ENCODE results near the gene EFNA5.

The EFNA5 gene

DNA sequence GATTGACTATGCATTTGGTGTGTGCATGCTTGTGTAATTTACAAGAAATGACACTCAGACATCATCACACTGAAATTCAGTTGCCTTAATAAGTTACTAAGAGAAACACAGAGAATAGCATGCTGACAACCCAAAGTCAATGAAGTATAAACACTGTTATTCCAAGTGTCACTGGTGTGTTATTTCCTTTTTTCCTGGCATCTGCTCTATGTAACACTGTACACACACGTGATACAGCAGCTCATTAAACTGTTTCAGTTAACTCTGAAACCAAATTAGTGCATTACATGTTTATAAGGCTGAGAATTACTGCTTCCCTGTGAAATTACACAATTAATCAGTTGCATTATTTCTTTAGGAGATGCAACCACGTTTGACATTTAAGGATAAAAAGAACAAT lies 252.7 kb downstream of the EFNA5 start:
- DNase-seq = no peak

DNA sequence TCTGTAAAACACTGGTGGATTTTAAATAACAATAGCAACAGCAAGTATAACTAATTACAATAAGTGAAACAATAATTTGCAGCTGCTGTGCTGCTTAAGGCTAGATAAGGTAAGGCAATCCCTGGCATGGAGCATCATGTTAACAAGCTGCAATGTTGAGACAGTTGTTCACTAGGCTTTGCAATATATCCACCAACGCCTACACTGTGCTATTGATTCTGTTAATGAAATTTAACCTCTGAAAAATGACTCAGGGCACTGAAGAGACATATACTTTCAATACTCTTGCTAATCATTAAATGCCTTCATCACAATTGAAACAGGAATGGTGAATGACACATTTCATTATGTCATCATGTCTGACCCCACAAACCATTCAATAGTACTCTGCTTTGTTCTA lies 255.0 kb downstream of the EFNA5 start:
- DNase-seq = no peak

DNA sequence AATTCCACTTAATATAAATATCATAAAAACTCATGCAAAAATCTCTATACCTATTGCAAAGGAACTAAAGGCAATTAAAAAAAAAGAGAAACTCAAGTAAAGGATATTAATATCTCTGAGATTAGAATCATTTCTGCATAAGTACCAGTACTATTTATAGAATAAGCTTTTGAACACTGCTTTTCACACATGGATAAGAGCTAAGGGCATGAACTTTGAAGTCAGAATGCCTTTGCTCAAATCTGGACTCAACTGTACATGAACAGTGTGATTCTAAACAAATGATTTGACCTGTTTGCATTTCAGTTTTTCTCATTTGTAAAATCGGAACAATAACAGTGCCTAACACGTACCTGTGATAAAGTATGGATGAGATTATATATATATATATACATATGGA lies 255.9 kb downstream of the EFNA5 start:
- no peak for DNase-seq

DNA sequence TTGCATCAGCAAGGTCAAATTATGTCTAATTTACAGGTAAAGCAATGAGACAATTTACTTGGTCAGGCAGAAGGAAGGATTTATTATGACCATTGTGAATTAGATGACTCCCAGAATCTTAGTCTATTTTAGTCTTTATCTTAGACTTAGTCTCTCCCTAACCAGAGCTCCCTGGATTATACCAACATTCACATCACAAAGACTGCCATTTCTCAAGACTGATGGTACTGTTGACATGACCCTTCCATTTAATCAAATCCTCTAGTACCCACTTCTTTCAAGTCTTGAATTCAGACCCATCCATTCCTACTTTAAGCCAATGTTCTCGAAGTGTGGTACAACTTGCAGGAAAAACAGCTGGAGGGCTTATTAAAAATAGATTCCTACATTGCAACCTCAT lies 257.0 kb downstream of the EFNA5 start:
- DNase-seq = no peak

DNA sequence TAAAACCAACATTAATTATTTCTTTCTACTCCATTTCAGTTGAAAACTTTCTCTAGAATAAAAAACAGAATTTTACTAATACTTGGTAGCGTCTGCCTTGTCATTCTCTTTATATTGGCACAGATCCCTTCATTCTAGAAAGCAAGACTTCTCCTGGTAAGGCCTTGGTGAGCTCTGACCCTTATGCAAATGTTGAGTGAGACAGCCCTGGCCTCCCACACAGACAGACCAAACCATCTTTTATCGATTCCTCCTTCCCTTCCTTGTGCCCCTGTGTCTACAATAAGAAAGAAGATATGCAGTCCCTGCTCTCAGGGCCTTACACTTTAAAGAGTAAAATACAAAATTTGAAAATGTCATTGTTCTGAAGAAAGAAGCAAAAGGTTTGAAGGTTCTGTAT lies 262.2 kb downstream of the EFNA5 start:
- DNase-seq = no peak

DNA sequence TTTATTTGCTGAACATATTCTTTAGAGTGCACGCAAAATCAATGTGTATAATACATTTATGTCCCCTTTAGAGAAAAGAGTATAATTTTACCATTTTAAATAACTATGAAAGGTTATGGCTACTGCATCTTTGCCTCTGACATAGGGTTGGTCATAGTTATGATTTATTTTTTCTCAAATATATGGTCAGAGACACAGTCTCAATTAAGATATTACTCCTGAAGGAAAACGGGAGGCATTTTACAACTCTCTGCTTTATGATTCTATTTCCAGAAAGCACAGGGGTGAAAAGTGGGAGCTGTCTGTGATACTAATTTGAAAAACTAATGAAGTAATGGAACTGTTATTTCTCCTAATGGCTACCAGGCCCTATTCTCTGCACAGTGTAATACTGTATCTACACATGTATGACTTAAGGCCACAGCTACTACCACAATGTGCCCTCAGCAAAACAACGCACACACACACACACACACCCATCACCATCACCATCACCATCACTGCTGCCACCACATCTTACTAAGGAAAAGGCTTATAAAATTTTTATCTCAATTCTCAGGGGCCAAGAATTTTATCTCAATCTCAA lies 262.9 kb downstream of the EFNA5 start:
- DNase-seq = no peak

DNA sequence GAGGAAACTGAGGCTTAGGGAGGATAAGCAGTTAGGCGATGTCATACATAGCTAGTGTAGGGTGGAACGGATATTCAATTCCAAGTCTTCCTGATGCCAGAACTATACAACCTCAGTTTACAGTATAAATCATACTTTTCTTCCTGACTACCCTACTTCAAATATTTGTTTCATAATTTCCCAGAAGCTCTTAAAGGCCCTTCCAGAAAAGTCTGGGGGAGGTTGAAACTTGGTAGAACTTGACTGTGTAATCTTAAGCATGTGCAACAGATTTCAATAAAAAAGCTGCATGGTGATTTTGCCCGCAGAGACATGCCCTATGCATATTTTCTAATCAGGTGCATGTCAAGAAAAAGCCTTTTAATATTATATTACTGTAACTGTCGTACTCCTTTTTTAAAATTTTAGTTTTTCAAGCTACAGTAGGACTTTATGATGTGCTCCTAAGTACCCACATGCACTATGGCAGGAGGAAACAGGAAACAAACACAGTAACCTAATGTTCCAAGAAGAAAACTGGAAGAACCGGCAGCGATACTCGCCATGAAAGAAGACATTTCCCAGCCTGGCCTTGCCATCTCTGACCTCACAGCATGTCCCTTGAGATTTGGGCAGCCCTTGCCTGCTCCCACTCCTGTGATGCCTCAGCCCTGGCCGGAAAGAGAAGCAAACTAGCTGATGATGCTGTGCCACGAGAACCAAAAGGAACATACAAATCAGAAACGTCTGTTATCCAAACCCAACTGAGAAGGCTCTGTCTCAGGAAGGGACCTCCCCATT lies 266.0 kb downstream of the EFNA5 start:
- DNase-seq = no peak

DNA sequence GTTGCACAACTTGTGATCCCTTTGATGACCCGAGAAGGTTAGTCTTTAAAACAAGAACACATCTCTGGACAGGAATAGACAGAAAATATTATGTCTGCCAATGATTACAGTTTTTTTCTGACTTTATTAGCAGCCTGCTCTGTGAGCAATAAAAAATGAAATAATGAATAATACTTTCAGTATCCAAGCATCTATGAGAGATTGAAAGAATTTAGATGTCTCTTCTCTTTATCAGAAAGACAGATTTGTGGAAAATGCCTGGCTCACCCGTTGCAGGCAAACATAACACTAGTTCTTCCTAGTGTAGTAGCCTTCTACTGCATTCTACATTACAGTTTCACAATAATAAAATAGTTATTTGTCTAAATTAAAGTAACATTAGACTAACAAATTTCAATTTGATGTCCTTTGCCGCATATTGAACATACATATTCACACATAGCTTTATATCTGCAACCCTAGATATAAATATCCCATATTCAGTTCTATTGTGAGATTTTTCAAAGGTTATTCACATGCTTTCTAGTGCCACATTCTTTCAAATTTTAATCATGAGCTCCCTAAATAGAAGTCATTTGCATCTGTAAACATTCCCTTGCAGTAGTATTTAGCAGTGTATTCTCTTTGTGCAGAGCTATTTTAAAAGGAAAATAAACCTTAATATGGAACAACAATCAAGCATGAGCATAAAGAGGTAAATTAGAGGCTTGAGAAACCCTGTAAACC lies 267.3 kb downstream of the EFNA5 start:
- DNase-seq = no peak

DNA sequence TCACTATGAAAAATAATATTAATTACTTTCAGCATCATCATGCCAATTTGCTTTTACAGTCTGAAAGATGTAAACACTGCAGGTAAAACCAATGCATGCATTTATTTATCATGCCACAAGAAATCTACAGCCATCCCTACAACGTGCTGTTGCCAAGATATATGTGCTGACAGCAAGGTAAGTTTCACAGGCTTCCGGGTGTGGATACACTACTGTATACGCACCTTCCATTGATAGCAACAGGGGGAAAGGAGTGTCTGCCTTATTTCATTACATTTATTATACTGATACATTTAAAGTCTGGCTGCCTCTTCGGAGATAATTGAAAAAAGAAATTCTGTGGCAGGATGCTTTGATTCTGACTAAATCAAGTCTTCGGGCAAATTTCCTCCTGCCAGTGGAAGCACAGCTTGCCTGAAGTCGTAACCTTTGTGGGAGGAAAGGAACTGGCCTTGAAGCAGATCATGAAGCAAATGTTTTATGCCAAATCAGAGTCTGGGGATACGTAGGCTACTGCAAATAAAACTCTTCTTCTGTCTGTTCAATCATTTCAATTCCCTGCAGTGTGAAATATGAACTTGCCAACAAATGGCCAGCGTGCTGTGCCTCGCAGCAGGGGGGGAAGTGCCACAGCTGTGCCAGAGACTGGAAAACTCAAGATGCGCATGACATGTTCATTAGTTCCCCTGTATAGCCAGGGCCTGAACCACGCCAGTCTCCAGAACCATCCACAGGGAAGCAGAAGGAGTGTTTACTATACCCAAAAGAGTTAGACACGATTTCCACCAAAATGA lies 268.1 kb downstream of the EFNA5 start:
- peak; percentile 90 for DNase-seq

DNA sequence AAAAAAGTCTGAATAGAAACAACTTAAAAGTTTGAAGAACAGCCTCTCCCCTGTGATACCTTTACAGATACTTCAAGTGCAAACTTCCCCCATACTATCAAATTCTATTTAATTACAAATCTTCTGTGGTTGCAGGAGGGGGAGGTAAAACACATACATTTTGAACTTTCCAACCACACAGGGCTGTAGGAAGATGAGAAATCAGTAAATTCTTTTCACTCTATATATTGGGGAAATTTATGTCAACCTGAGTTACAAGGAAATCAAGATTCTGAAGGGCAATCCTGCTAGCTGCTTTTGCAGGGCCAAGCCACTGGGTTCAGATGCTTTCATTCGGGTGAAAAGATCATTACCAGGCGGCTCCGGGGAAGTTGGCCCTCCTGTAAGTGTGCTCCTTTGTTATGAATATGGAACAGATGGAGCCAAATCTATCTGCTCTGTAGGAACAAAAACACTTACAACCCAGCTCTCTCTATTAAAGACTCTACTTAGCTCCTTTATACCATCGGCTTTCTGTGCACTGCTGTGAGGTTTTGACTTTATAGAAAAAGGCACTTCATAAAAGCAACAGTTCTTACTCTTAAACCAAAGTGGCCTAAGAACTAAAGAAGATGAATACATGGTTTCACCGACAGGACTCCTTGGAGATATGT lies 269.1 kb downstream of the EFNA5 start:
- peak; percentile 69 for DNase-seq

DNA sequence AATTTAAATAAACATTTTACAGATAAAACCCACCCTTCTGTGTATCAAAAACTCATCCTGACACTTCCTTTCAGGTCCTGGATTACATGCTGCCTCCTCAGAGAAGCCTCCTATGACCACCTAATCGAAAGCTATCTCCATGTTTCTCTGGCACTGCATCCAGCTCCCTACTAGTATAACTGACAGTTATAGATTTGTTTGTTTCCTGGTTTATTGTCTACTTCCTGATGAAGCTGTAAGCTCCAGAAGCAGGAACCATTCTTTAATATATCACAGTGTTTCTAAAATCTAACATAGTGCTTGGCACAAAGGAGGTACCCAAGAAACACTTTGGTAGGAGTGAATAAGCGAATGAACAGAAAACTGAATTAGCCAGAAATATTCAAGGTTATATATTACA lies 270.4 kb downstream of the EFNA5 start:
- DNase-seq = no peak

DNA sequence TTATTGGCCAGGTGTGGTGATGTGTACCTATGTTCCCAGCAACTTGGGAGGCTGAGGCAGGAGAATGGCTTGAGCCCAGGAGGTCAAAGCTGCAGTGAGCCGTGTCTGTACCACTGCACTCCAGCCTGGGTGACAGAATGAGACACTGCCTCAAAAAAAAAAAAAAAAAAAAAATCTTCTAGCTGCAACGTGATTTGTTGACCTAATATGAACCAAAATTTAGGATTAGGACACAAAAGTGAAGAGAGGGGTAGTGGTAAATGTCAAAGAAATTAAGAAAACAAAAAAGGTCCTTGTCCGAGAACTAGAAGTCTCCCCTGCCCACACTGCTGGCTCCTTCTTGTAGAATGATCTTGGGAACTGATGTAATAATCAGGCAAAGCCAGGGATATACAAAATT lies 272.0 kb downstream of the EFNA5 start:
- no peak for DNase-seq

DNA sequence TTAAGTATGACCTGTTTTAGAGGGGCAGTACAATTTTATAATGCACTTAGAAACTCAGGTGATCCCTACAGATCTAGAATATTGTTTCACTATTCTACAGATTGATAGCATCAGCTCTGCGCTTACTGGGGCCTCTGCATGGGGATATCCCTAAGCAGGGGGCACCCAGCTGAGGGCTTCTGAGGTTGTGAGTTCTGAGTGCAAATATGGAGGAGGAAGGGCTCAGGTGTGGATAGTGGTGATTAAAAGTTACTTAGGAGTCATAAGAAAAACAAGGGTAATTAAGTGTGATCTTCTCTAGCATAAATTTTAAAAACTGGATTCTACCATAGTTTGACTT lies 274.4 kb downstream of the EFNA5 start:
- no peak for DNase-seq

DNA sequence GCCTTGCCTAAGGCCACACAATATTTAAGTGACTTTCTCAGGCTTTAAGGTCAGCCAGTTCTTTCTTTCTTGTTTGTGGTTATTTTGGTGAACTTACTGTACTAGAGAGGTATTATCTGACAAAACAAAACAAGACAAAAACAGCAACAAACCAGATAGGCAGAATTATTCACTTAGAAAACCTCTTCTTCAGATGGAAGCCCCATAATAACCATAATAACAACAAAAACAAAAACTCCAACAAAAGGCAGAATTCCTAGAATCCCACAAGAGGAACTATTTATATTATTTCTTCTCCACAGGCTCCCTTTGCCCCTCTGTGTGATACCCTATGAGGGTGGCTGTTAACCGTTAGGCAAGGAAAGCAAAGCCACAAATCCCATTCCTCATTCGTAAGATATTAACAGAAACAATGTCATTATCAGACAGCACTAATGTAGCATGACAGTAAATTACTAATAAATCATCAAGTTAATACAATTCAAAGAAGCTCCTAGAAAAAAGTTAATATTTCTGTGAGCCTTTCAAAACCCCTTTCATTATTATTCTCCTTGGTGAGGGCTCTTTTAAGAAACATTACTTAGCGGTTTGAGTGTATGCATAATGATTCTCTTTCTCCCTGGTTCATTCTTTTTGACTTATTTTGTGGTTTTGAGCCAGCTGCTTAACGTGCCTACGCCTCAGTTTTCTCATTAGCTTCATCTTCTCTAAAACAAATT lies 274.9 kb downstream of the EFNA5 start:
- DNase-seq = no peak

DNA sequence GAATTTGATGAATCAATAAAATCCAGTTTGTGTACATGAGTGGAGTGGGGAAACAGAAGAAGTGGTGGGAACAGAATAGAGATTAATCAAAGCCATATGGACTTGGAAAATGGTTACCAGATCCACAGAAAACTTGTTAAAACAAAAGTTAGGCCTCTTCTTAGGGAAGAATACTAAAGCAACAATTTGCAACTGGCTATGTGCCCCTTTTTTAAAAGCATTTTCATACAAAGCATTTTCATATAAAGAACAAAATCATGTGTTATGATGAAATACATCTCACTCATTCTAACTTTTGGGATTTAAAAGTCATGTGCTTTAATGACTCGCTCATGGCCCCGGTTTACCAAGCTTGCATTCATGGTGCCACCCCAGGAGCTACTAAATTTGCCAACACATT lies 276.9 kb downstream of the EFNA5 start:
- DNase-seq = no peak

DNA sequence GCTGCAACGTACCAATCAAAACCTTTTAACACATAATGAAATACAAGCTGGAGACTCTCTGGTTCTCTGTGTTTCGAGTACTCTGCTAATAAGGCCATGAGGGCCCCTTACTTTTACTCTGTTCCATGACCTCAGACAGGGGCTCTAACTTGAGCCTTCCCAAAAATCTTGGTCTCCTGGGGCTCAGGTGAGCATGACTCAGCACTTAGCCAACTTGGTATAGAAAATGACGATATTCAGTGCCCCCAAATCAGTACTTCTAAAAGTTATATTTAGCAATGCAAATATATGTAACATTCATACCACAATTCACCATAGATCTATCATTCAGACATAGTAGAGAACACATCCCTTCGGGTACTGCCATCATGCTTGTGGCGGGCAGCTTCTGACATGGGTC lies 278.9 kb downstream of the EFNA5 start:
- no peak for DNase-seq

DNA sequence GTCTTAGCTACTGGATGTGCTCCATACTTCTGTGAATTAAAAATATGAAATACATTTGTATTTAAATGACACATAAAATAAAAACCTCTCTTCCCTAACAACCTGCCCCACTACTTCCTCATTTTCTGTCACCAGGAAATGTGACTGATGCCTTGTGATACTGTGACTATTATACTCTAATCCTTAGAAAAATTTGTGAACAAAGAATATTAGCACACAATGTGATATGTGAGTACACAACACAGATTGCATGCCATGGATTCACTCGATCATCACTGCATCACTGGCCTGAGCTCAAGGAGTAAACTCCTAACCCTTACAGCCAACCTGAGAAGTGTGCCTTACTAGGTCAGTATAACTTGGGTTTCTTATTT lies 281.0 kb downstream of the EFNA5 start:
- DNase-seq = no peak

DNA sequence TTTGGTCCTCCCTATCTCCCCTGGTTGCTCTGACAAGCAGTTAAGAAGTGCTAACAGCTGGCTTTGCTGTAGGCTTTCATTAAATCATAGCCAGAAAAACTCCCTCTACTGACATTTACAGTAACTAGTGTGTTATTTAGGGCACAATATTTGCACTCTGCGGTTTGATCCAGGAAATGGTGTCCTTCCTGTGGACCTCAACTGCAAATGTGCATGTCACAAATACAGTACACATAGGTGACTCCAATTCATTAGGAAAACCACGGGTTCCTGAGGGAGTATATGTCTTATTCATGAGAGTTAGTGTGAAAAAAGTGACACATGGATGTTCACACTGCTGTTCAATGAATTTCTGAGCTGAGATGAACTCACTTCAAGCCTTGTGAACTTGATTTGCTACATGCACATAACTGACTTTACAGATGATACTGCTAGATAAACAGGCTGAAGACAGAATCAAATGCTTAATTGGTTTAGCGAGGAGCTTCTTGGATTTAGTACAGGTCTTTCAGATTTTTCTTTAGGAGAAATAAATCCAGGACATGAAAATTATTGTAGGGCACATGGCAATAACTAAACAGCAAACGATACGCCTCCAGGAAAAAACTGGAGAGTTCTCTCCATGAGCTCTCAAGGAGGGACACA lies 281.5 kb downstream of the EFNA5 start:
- DNase-seq = no peak

DNA sequence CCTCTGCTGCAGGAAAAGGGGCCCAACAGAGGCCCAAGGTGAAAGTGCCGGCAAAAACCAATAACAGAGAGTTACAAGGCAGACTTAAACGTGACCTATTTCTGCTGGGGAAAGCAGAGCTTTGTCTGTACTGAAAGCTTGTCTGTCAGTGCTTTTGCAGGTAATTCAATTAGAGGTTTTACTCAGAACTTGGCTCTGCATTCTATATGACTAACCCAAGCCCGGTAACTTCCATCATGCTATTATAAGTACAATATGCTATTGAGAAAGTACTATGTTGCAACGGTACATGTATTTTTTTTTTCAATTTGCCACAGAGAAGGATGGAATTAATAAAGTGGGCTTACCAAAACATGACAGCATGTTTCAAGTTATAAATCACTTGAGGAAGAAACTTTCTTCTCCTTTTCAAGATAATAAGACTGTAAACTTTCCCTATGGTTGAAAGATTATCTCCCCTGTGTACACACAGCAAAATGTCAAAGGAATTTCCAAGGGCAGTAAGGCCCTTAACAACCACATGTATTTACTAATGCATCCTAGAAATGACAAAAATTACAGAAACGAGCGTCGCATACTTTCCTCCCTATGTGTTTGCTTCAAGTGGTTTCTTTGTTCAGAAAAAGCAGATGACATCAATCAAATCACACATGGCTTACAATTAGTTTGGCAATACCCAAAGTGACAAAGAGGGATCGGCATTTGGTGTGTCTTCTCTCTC lies 282.4 kb downstream of the EFNA5 start:
- DNase-seq = no peak

DNA sequence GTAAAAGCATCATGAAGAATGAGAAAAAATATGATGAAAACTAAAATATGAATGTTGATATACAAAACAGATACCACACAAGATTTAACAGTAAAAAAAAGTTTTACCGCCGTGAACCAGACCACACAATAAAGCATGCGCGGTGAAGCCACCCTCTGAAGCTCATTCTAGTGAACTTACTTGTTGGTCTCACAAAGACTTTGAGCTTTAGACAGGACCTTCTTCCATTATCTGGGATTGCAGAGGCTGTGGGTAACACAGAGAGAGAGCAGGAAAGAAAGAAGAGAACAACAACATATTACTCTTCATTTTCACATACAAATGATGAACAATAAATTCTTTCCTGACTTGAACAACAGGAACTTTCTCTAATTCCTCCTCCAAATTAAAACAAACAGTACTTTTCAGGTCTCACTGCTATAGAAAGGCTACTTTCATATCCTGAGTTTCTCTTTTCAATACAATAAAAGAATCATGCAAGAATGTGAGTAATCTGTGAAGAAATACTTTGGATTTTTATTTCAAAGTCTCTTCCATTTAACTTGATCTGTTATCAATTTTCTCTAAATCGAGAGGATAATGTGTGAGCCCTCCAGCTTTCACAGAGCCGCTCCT lies 283.1 kb downstream of the EFNA5 start:
- DNase-seq = no peak

DNA sequence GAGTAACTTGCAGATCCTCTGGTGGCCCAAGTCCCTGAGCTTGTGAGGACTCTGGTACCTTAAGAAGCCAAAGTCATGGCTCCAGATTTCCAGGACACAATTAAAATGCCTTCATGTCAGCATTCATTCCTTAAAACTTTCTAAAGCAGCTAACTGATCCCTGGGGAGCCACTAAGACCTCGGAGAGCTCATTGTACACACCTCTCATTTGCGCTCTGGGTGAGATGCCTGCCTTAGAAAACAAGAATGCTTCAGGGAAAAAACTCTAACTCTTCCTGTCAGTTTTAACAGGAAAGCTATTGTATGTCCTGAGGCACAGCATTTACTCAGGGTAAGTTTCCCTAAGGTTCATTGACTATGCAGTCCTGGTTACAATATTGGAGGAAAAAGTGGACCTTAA lies 285.0 kb downstream of the EFNA5 start:
- DNase-seq = no peak

Measured in NCI-H524 treated with DMSO at 0.1 percent for 48 hours (cell line).